C4-2B (cell line): ENCODE measurements around the gene PACS2.

Experiments
- CTCF ChIP-seq: fragments of 450-650 bp; conservative IDR thresholded peaks from 2 replicates; pipeline ENCODE4 v1.5.1; 2017; ENCODE audit warnings: mild to moderate bottlenecking
- ZFX ChIP-seq: fragments of 450-650 bp; IDR thresholded peaks from 2 replicates; pipeline ENCODE4 v1.6.1; 2017

GRCh38 chr14:105301103-105301914, 13.2 kb upstream of the PACS2 start:
- TF ChIP-seq ZFX (no peak), CTCF (no peak)
